ENCODE data around the gene SMAD3.

- TF ChIP-seq POLR2A (IDR thresholded peaks at IDR 0.05) (no peak), POLR2AphosphoS5 (IDR thresholded peaks at IDR 0.05) (no peak), CTCF (IDR thresholded peaks at IDR 0.05) (no peak)
Measured at GRCh38 chr15:67194171-67195114, 129.0 kb downstream of the SMAD3 start.

All from prostate gland (tissue), 2 donors.